RKO (cell line): ENCODE data around the gene ADAP1.

ENCODE experiments used
- DNase-seq: peaks from one replicate; pipeline ENCODE4 v3.0.0-alpha.2; 2016; ENCODE audit warnings: low spot score

The ADAP1 gene

DNA sequence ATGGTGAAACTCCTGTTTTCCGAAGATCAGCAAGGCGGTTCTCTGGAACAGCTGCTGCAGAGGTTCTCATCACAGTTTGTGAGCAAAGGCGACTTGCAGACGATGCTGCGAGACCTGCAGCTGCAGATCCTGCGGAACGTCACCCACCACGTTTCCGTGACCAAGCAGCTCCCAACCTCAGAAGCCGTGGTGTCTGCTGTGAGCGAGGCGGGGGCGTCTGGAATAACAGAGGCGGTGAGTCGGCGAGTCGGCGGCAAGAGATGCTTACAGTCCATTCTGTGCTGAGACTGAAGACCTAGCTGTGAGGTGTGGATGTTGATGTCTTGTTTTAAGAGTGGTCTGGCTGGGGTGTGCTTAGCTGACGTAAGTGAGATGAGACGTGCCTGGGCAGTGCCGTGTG, 94.3 kb downstream of the ADAP1 start:
- no peak for DNase-seq

DNA sequence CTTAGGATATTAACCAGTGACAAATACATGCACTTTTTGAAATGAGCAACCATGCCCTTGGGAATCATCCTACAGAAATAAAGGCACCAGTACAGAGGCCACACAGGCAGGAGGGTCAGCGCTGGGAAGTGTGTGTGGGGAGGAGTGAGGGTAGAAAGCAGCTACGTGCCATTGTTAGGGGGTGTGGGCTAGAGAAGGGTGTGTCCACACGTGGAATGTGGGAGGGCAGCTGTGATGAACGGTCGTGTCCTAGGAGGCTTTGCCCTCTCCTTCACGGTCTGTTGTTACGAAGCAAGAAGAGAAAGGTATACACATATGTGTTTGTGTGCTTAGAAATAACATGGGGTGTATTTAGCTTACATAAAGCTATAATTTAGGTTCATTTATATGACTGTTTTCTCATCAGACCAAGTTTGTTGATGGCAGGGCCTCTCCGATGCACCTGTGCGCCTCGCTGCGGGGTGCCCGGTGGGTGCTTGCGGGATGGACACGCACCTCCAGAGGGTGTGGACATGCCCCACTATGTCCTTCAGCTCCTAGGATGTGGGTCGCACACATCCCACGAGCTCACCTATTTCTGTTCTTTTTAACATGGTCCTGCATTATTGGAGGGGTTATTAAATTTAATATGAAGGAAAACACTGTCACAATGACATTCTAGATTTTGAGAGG, 95.0 kb downstream of the ADAP1 start:
- no peak for DNase-seq

DNA sequence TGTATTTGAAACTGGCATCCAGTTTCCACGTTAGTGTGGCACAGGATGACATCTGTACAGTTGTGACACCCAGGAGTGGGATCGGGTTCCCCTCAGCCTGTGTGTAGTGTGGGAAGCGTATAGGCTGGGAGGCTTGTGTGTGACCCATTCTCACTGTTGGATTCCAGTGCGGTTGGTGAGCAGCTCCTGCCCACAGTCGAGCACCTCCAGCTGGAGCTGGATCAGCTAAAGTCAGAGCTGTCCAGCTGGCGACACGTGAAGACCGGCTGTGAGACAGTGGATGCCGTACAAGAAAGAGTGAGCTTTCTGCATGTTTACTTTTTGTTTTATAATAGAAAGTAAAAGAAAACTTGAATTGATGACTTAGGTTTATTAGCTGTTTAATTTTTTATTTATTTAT, 96.8 kb downstream of the ADAP1 start:
- no peak for DNase-seq

DNA sequence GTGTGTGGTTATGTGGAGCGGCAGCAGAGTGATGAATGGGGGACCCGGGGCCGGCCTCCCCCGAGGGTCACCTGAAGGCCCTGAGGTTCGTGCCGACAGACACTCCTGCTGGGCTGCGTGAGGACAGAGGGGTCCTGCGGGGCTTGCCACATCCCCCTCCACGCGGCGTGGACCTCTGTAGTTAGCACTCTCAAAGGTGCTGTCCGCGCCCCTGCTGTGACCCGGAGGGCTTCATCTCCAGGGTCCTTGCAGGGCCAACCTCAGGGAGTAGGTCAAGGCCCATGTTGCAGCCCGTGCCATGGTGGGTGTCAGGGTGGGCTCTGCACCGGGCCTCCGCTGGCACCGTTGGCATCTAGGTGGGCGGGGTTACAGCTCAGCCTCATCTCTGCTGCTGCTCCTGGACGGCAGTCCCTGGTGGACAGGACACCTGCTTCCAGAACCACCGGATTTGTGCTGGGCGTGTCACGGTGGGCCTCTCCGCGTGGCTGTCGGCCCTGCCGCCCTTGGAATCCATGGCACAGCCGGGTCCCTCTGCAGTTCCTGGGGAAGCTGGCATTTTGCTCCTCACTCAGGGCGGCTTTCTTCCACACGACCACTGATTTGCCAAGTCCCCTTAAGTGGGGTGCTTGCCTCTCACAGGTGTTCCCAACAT, 97.9 kb downstream of the ADAP1 start:
- no peak for DNase-seq

DNA sequence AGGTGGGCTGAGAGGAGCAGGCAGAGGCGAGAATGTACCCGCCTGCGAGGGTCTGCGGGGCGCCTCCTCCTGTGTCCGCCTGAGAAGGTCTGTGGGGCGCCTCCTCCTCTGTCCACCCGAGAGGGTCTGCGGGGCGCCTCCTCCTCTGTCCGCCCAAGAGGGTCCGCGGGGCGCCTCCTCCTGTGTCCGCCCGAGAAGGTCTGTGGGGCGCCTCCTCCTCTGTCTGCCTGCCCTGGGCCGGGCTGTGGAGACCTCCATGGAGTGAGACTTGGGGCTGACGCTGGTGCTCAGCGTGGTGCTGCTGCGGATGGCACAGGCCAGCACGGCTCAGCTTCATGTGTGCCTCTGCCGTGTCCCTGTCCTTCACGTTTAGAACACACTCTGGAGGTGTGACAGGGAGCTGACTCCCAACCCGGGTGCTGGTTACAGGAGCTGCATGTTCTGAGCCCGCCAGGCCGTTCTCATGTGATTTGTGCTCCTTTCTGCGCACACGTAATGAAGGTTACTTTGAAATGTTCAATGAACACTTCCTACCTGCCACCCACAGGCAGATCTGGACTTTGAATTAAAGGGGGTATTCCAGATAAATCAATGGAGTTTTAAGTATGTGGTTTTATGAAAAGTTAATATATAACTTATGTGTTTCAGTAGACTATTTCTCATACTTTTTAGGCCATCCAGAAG, 98.7 kb downstream of the ADAP1 start:
- DNase-seq: no peak

DNA sequence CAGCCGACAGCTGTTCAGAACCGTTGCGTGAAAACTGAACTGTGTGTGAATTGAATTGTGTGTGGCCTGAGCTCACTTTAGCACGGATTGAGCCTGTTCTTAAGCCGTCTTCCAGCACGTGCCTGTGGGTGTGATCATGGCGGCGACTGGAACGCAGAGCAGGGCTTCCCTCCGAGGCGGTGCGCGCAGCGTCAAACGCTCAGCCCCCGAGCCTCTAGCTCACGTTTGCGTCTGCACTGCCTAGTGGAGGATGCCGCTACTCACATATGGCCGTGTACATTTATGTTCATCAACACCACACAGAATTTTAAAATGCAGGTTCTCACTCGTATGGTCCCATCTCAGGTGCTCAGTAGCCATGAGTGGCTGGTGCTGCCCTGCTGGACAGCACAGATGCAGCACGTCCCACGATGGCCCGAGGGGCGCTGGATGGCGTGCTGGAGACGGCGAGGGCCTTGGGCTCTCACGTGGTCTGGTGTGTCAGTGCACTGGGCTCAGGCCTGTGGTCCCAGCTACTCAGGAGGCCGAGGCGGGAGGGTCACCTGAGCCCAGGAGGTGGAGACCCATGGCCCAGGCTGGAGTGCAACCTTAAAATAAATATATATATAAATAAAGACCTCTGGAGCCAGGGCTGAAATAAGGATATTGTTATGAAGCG, 100.2 kb downstream of the ADAP1 start:
- DNase-seq: no peak

DNA sequence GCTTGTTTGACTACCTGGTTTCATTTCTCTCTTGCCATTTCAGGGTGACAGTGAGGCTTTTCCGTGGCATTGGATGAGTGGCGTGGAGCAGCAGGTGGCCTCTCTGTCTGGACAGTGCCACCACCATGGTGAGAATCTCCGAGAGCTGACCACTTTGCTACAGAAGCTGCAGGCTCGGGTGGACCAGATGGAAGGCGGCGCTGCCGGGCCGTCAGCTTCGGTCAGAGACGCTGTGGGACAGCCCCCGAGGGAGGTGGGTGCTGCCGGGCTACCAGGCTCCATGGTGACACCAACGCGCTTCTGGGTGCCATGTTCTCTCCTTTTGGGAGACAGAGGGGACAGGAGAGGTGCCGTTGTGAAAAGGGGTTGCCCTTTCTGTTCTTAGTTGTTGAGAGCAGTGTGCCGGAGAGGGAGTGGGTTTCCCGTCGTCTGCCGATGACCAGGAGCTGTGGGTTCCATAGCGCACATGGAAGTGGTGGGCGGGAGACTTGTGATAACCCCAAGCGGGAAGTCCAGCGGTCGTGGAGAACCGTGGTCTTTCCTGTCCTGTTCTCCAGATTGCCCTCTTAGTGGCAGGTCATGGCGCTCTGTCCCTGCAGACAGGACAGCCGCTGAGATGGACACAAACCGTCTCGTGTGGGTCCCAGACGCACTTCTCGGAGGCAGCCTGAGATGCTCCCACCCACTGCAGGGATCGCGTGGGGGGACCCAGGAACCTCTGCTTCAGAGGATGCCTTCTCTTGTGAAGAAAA, 100.9 kb downstream of the ADAP1 start:
- no peak for DNase-seq

DNA sequence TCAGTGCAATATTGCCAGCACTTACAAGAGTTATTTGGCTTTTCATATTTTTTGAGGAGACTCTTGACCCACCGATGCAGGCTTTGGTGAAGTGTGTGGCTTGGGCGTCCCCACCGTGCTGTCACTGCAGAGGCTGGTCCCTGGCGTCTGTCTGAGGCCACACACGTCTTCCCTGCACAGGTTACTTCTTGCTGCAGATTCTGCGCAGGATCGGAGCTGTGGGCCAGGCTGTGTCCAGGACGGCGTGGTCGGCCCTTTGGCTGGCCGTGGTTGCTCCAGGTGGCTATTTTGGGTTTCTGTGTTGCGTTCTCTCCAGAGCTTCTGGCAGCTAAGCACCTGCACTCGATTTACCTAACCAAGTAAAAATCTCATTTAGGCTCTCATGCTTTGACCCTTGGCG, 103.3 kb downstream of the ADAP1 start:
- no peak for DNase-seq

DNA sequence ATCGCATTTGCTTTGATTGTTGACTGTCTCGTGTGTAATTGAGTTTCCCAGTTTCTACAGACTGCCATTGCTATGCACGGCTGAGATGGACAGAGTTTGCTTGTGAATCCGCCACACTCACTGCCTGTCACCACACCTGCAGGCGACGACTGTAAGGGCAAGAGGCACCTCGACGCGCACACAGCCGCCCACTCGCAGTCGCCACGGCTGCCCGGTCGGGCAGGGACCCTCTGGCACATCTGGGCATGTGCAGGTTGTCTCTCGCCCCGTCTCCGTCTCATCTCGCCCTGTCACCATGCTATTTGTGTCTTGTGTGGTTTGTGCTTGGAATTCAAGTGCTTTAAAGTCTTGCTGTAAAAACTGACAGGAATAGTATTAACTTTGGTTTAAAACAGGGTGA, 104.7 kb downstream of the ADAP1 start:
- no peak for DNase-seq

DNA sequence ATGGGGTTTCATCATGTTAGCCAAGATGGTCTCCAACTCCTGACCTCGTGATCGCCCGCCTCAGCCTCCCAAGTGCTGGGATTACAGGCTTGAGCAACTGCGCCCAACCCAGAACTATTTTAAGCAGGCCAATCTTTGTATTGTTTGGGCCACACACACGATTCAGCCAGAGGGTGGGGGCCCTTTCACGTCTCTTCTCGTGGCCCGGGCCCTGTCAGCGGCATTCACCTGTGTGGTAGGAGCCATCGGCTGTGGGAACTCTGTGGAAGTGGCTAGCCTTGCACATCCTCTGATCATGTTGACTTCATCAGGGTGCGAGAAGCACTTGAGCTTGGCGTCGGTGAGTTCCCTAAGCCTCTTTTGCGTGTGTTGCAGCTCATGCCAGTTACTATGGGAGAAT, 105.3 kb downstream of the ADAP1 start:
- DNase-seq: no peak
